Stimulated activated CD4-positive, alpha-beta T cell treated with anti-CD3 and anti-CD28 coated beads, Interleukin-1b, Interleukin-23, amount 100 ng/mL, for 48 hours (primary cell): ENCODE results near the gene TRMT44.
"Not testable (repeated sequence)": the region's sequence is repeated elsewhere in the genome, so short reads cannot be mapped to it uniquely, and the experiment has no call there.

ENCODE experiments used
- DNase-seq: peaks from one replicate; pipeline ENCODE4 v3.0.0-alpha.2; 2020

The TRMT44 gene

GRCh38 chr4:8497762-8498161, 57.2 kb downstream of the TRMT44 start:
- DNase-seq: no peak

GRCh38 chr4:8500966-8501365, 60.4 kb downstream of the TRMT44 start:
- DNase-seq: no peak

- no peak for DNase-seq
Observed at GRCh38 chr4:8501781-8502180, 61.2 kb downstream of the TRMT44 start.

GRCh38 chr4:8502371-8502770, 61.8 kb downstream of the TRMT44 start:
- no peak for DNase-seq

GRCh38 chr4:8502836-8503585, 62.4 kb downstream of the TRMT44 start:
- no peak for DNase-seq

GRCh38 chr4:8503801-8504200, 63.2 kb downstream of the TRMT44 start:
- DNase-seq: no peak

GRCh38 chr4:8504279-8505007, 63.9 kb downstream of the TRMT44 start:
- DNase-seq: no peak

- no peak for DNase-seq
Observed at GRCh38 chr4:8505229-8505628, 64.7 kb downstream of the TRMT44 start.

- DNase-seq: no peak
Observed at GRCh38 chr4:8506006-8506372, 65.4 kb downstream of the TRMT44 start.

GRCh38 chr4:8506373-8507195, 66.0 kb downstream of the TRMT44 start:
- no peak for DNase-seq

- no peak for DNase-seq
Observed at GRCh38 chr4:8507196-8507570, 66.6 kb downstream of the TRMT44 start.

GRCh38 chr4:8507624-8508023, 67.0 kb downstream of the TRMT44 start:
- no peak for DNase-seq

- DNase-seq: no peak
Observed at GRCh38 chr4:8508266-8508665, 67.7 kb downstream of the TRMT44 start.

GRCh38 chr4:8508740-8509139, 68.2 kb downstream of the TRMT44 start:
- no peak for DNase-seq

- no peak for DNase-seq
Observed at GRCh38 chr4:8509311-8509950, 68.9 kb downstream of the TRMT44 start.

GRCh38 chr4:8510191-8510590, 69.6 kb downstream of the TRMT44 start:
- DNase-seq: no peak

- no peak for DNase-seq
Observed at GRCh38 chr4:8510611-8511285, 70.2 kb downstream of the TRMT44 start.

GRCh38 chr4:8512510-8512909, 71.9 kb downstream of the TRMT44 start:
- no peak for DNase-seq

- not testable (repeated sequence) for DNase-seq
Observed at GRCh38 chr4:8513080-8513479, 72.5 kb downstream of the TRMT44 start.

- DNase-seq: no peak
Observed at GRCh38 chr4:8513931-8514330, 73.4 kb downstream of the TRMT44 start.

- no peak for DNase-seq
Observed at GRCh38 chr4:8514391-8514790, 73.8 kb downstream of the TRMT44 start.

- DNase-seq: no peak
Observed at GRCh38 chr4:8515316-8516060, 74.9 kb downstream of the TRMT44 start.
